Memory B cell (primary cell): ENCODE measurements around the gene KHDRBS1.
A peak's percentile ranks its signal among the peaks of the same experiment; 100 is the strongest.

Source experiments
- ATAC-seq: fragments of 150-1000 bp; cut with Tn5 transposase; 2 replicates; pipeline ENCODE4 v1.10.0; 2021; ENCODE audit warnings: low read depth, mild to moderate bottlenecking, moderate library complexity
- DNase-seq, 2 donors: peaks; one replicate each; pipeline ENCODE4 v3.0.0; 2022; ENCODE audit warnings: low spot score in 2 of 2
- H3K27ac Mint-ChIP-seq: one replicate; pipeline ENCODE4 v1.8.0; 2022; ENCODE audit warnings: mild to moderate bottlenecking, moderate library complexity, mixed read lengths
- H3K27me3 Mint-ChIP-seq: one replicate; pipeline ENCODE4 v1.8.0; 2022; ENCODE audit warnings: mixed read lengths
- H3K36me3 Mint-ChIP-seq: one replicate; pipeline ENCODE4 v1.8.0; 2022; ENCODE audit warnings: mild to moderate bottlenecking, mixed read lengths
- H3K4me1 Mint-ChIP-seq: one replicate; pipeline ENCODE4 v1.8.0; 2022; ENCODE audit warnings: mixed read lengths
- H3K4me3 Mint-ChIP-seq: one replicate; pipeline ENCODE4 v1.8.0; 2022; ENCODE audit warnings: mild to moderate bottlenecking, moderate library complexity, mixed read lengths
- H3K9me3 Mint-ChIP-seq: one replicate; pipeline ENCODE4 v1.8.0; 2022; ENCODE audit warnings: mixed read lengths

Gene KHDRBS1

DNA sequence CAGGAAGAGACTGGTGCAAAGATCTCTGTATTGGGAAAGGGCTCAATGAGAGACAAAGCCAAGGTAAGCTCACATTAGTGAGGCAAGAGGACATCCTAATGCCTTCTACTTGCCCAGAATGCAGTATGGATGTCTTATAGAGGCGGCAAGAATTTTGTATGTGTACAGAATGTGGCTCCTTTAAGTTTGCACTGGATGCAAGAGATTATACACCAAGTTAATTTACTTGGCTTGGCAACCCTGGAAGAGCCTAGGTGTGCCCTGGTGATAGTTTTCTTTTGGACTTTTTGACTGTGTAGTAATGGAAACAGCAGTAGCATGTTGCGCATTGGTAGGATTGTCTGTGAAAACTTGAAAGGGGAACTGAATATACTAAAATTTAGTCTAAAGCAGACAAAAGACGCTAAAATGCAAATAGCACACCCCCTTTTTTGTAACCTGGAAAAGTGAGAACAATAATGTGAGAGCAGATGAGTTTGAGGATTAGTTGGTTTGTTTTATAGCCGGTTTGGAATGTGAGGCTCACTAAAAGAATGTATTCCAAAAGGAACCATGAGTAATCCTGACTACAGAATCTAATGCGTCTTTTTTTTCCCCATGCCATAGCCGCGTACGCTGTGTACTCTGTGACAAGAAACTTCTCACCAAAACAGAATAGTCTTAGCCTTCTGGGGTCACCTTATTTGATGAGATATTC lies 18.1 kb downstream of the KHDRBS1 start:
- Mint-ChIP-seq H3K27ac (peak overlapping the region; percentile 4), H3K36me3 (peaks cover 32% of the 10 kb centered on the region), H3K9me3 (no peaks in the 10 kb centered on the region), H3K27me3 (no peaks in the 10 kb centered on the region), H3K4me1 (peaks cover 24% of the 10 kb centered on the region), H3K4me3 (no peak overlapping the region)
- no peak for DNase-seq
- ATAC-seq = no peak

DNA sequence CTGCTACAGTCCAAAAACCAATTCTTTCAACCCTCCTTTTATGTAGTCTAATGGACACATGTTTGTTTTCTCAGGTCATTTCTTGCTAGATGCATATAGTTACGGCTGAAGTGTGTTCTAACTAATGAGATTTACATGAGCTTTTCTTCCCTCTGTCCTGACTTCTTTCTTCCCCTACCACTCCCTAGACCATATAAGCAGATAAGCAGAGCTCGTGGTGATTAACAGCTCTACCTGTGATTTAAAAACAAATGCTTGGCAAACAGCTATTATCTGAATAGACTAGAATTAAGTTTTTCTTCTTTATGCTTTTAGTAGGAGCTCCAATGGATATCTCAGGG lies 18.6 kb downstream of the KHDRBS1 start:
- no peak overlapping the region for H3K4me3 Mint-ChIP-seq
- no peaks in the 10 kb centered on the region for H3K27me3 Mint-ChIP-seq
- ATAC-seq (no peak), DNase-seq (no peak)
- H3K36me3 Mint-ChIP-seq = peaks cover 34% of the 10 kb centered on the region
- H3K9me3 Mint-ChIP-seq = no peaks in the 10 kb centered on the region
- peaks cover 20% of the 10 kb centered on the region for H3K4me1 Mint-ChIP-seq
- peak overlapping the region; percentile 4 for H3K27ac Mint-ChIP-seq

DNA sequence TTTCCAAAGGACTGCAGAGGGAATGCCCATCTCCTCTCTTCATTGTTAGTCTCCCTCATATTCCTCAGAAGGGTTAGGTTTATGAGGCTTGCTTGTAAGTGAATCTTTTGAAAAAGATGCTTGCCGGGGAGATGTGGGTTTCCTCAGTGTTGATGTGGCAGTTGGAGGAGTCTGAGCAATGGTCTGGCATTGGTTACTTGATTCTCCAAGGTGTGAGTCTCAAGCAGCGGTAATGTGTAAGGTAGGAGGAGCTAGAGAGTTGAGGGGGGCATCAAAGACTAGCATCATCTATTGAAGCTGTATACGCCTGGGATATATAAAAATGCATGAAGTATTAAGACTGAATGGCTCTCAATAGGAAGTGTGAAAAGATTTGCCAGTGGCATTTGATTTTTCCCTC lies 21.5 kb downstream of the KHDRBS1 start:
- Mint-ChIP-seq H3K9me3 (no peaks in the 10 kb centered on the region), H3K4me3 (no peak overlapping the region), H3K27ac (peak overlapping the region; percentile 66), H3K27me3 (no peaks in the 10 kb centered on the region), H3K36me3 (peaks cover 39% of the 10 kb centered on the region), H3K4me1 (peaks cover 10% of the 10 kb centered on the region)
- no peak for DNase-seq
- ATAC-seq = no peak

GRCh38 chr1:32040711-32041110 lies 27.0 kb downstream of the KHDRBS1 start:
- no peaks in the 10 kb centered on the region for H3K4me1 Mint-ChIP-seq
- no peaks in the 10 kb centered on the region for H3K27me3 Mint-ChIP-seq
- H3K9me3 Mint-ChIP-seq = no peaks in the 10 kb centered on the region
- H3K4me3 Mint-ChIP-seq = no peak overlapping the region
- ATAC-seq = no peak
- H3K36me3 Mint-ChIP-seq = peaks cover 30% of the 10 kb centered on the region
- DNase-seq = no peak
- no peak overlapping the region for H3K27ac Mint-ChIP-seq

GRCh38 chr1:32042330-32042729 lies 28.7 kb downstream of the KHDRBS1 start:
- no peaks in the 10 kb centered on the region for H3K4me1 Mint-ChIP-seq
- H3K9me3 Mint-ChIP-seq = no peaks in the 10 kb centered on the region
- H3K36me3 Mint-ChIP-seq = peaks cover 26% of the 10 kb centered on the region
- no peak for ATAC-seq
- H3K27ac Mint-ChIP-seq = no peak overlapping the region
- H3K27me3 Mint-ChIP-seq = no peaks in the 10 kb centered on the region
- DNase-seq = no peak
- H3K4me3 Mint-ChIP-seq = no peak overlapping the region

GRCh38 chr1:32044234-32044633 lies 30.6 kb downstream of the KHDRBS1 start:
- Mint-ChIP-seq H3K4me3 (no peak overlapping the region), H3K36me3 (peaks cover 27% of the 10 kb centered on the region)

DNA sequence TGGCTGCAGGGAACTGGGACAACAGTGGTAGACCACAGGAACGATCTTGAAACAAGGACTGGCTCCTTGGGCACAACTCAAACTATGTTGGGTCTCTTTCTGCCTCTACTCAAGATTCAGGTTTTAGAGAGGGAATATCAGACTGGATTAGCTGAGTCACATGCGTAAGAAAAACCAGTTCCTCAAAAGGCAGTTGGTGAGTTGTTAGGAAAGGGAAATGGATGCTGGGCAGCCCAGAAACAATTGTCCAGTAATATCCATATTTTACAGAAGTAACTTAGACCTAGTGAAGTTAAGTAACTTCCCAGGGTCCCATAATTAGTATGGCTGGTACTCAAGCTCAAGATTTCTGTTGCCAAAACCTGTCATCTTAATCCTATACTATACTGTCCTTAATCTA lies 32.1 kb downstream of the KHDRBS1 start:
- peaks cover 23% of the 10 kb centered on the region for H3K36me3 Mint-ChIP-seq
- no peaks in the 10 kb centered on the region for H3K9me3 Mint-ChIP-seq
- peak overlapping the region; percentile 38 for H3K27ac Mint-ChIP-seq
- ATAC-seq (no peak), DNase-seq (no peak)
- no peaks in the 10 kb centered on the region for H3K27me3 Mint-ChIP-seq
- H3K4me1 Mint-ChIP-seq = no peaks in the 10 kb centered on the region
- no peak overlapping the region for H3K4me3 Mint-ChIP-seq

More at GRCh38 chr1:32044234-32044633, 30.6 kb downstream of the KHDRBS1 start:
- H3K27me3 Mint-ChIP-seq = no peaks in the 10 kb centered on the region
- H3K9me3 Mint-ChIP-seq = no peaks in the 10 kb centered on the region
- DNase-seq = no peak
- H3K4me1 Mint-ChIP-seq = no peaks in the 10 kb centered on the region
- no peak for ATAC-seq
- no peak overlapping the region for H3K27ac Mint-ChIP-seq

- ATAC-seq (no peak), DNase-seq (no peak)
- Mint-ChIP-seq H3K4me3 (no peak overlapping the region), H3K4me1 (no peaks in the 10 kb centered on the region), H3K27ac (peak overlapping the region; percentile 19), H3K27me3 (no peaks in the 10 kb centered on the region), H3K9me3 (no peaks in the 10 kb centered on the region), H3K36me3 (peaks cover 27% of the 10 kb centered on the region)
Observed at GRCh38 chr1:32047701-32048100, 34.0 kb downstream of the KHDRBS1 start.

DNA sequence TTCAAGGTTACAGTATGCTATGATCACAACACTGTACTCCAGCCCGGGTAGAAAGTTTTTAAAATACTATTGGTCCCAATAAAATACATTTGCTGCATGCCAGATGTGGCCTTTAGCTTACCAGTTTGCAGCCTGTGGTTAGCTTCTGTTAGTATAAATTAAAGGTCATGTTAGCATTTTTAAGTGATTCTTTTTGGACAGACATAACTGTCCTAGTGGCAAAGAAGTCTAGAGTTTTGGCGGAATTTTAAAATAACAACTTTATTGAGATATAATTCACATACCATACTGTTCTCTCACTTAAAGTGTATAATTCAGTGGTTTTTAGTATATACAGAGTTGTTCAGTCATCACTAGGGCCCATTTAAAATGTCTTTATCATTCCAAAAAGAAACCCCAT lies 34.8 kb downstream of the KHDRBS1 start:
- no peaks in the 10 kb centered on the region for H3K9me3 Mint-ChIP-seq
- ATAC-seq (no peak), DNase-seq (no peak)
- H3K4me1 Mint-ChIP-seq = no peaks in the 10 kb centered on the region
- H3K27me3 Mint-ChIP-seq = no peaks in the 10 kb centered on the region
- no peak overlapping the region for H3K4me3 Mint-ChIP-seq
- no peak overlapping the region for H3K27ac Mint-ChIP-seq
- peaks cover 25% of the 10 kb centered on the region for H3K36me3 Mint-ChIP-seq

- H3K4me3 Mint-ChIP-seq = no peak overlapping the region
- H3K36me3 Mint-ChIP-seq = peaks cover 21% of the 10 kb centered on the region
- DNase-seq = no peak
- no peak for ATAC-seq
- peak overlapping the region; percentile 18 for H3K27ac Mint-ChIP-seq
- H3K4me1 Mint-ChIP-seq = no peaks in the 10 kb centered on the region
- H3K27me3 Mint-ChIP-seq = no peaks in the 10 kb centered on the region
- no peaks in the 10 kb centered on the region for H3K9me3 Mint-ChIP-seq
Observed at GRCh38 chr1:32051706-32052105, 38.0 kb downstream of the KHDRBS1 start.

DNA sequence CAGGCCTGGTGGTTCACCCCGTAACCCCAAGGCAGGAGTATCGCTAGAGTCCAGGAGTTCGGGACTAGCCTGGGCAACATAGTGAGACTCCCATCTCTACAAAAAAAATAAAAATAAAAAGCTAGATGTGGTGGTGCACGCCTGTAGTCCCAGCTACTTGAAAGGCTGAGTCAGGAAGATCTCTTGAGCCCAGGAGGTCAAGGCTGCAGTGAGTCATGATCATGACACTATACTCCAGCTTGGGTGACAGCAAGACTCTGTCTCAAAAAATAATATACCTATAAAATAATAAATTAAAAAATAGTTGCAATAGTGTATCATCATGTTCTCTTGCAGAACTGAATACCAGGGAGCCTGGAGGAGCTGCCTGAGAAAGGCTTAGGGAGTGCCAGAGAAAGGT lies 39.2 kb downstream of the KHDRBS1 start:
- H3K9me3 Mint-ChIP-seq = no peaks in the 10 kb centered on the region
- H3K27me3 Mint-ChIP-seq = no peaks in the 10 kb centered on the region
- H3K36me3 Mint-ChIP-seq = peaks cover 20% of the 10 kb centered on the region
- DNase-seq = no peak
- ATAC-seq = no peak
- no peak overlapping the region for H3K27ac Mint-ChIP-seq
- H3K4me3 Mint-ChIP-seq = no peak overlapping the region
- no peaks in the 10 kb centered on the region for H3K4me1 Mint-ChIP-seq

DNA sequence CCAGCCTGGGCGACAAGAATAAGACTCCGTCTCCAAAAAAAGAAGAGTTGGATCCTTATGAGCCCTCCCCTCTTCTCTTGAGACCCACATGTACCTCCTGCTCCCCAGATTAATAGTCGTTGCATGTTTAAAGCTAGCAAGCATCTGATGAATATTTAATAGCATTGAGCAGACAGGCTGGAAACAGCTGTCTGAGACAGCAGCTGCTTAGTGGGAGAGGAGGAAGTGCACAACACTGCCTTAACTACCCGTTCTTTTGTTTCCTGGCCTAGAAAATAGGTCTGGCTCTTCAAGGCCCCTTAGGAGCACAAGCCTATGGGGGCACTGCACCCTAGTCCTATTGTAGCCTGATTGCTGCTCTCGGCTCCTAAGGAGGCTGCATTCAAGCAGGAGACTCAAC lies 41.7 kb downstream of the KHDRBS1 start:
- no peaks in the 10 kb centered on the region for H3K27me3 Mint-ChIP-seq
- no peak for DNase-seq
- H3K27ac Mint-ChIP-seq = no peak overlapping the region
- H3K9me3 Mint-ChIP-seq = no peaks in the 10 kb centered on the region
- peaks cover 25% of the 10 kb centered on the region for H3K36me3 Mint-ChIP-seq
- no peak overlapping the region for H3K4me3 Mint-ChIP-seq
- no peaks in the 10 kb centered on the region for H3K4me1 Mint-ChIP-seq
- ATAC-seq = no peak

- Mint-ChIP-seq H3K4me1 (no peaks in the 10 kb centered on the region), H3K36me3 (peaks cover 25% of the 10 kb centered on the region), H3K4me3 (no peak overlapping the region), H3K27ac (no peak overlapping the region), H3K9me3 (no peaks in the 10 kb centered on the region), H3K27me3 (no peaks in the 10 kb centered on the region)
- no peak for ATAC-seq
- DNase-seq = no peak
Observed at GRCh38 chr1:32056598-32056997, 42.9 kb downstream of the KHDRBS1 start.

GRCh38 chr1:32060914-32061313 lies 47.2 kb downstream of the KHDRBS1 start:
- Mint-ChIP-seq H3K27ac (peak overlapping the region; percentile 76), H3K27me3 (no peaks in the 10 kb centered on the region), H3K4me1 (peaks cover 2% of the 10 kb centered on the region)

GRCh38 chr1:32062867-32063230 lies 49.2 kb downstream of the KHDRBS1 start:
- H3K27me3 Mint-ChIP-seq = no peaks in the 10 kb centered on the region
- DNase-seq = no peak
- H3K4me1 Mint-ChIP-seq = peaks cover 4% of the 10 kb centered on the region
- H3K4me3 Mint-ChIP-seq = no peak overlapping the region
- H3K9me3 Mint-ChIP-seq = no peaks in the 10 kb centered on the region
- ATAC-seq = no peak
- peak overlapping the region; percentile 13 for H3K27ac Mint-ChIP-seq
- peaks cover 12% of the 10 kb centered on the region for H3K36me3 Mint-ChIP-seq

More at GRCh38 chr1:32060914-32061313, 47.2 kb downstream of the KHDRBS1 start:
- DNase-seq = no peak
- Mint-ChIP-seq H3K36me3 (peaks cover 14% of the 10 kb centered on the region), H3K9me3 (no peaks in the 10 kb centered on the region), H3K4me3 (no peak overlapping the region)
- ATAC-seq = no peak
